Measurements from ENCODE around the gene TPGS1.
A peak's percentile ranks its signal among the peaks of the same experiment; 100 is the strongest.

TPGS1 gene
- 9.7 to 26.5 (median 14.0) reads per million in 9 experiments for total RNA-seq

- Mint-ChIP-seq H3K36me3 (ENCODE audit: insufficient read depth) (peaks cover 37% of the 10 kb centered on the region), H3K27me3 (no peaks in the 10 kb centered on the region), H3K4me1 (ENCODE audit: low read depth in 2 of 2) (peaks cover 32 to 36% of the 10 kb centered on the region in 2 donors), H3K27ac (peak within 1 kb of the TSS; percentile 97 to 98), H3K9me3 (no peaks in the 10 kb centered on the region), H3K4me3 (peak within 1 kb of the TSS; percentile 89 to 93)
- peak in 2 of 3 experiments; percentile 55 to 63 for DNase-seq
- ATAC-seq (replicated peaks): peak; percentile 46
These were observed at the start of gene TPGS1 for GRCh38 chr19:507286-508203. TSS of gene TPGS1 (plus strand) at chr19:507497. CDS start at chr19:507507, 10 bp downstream.

- H3K4me1 Mint-ChIP-seq (ENCODE audit: low read depth in 2 of 2): peaks cover 0 to 5% of the 10 kb centered on the region in 2 donors
- H3K27ac Mint-ChIP-seq: no peak overlapping the region
- no peaks in the 10 kb centered on the region for H3K9me3 Mint-ChIP-seq
- H3K36me3 Mint-ChIP-seq (ENCODE audit: insufficient read depth): no peaks in the 10 kb centered on the region
- H3K4me3 Mint-ChIP-seq: no peak overlapping the region
- ATAC-seq (replicated peaks) (no peak), DNase-seq (no peak)
- H3K27me3 Mint-ChIP-seq: peaks cover 16 to 33% of the 10 kb centered on the region in 2 donors
These were observed 49.7 kb upstream of the TPGS1 start for GRCh38 chr19:457636-458035.

- ATAC-seq (replicated peaks) (no peak), DNase-seq (no peak)
- Mint-ChIP-seq H3K9me3 (no peaks in the 10 kb centered on the region), H3K36me3 (ENCODE audit: insufficient read depth) (no peaks in the 10 kb centered on the region), H3K4me1 (ENCODE audit: low read depth in 2 of 2) (peaks cover 0 to 5% of the 10 kb centered on the region in 2 donors), H3K4me3 (no peak overlapping the region), H3K27me3 (peaks cover 18 to 38% of the 10 kb centered on the region in 2 donors), H3K27ac (no peak overlapping the region)
These were observed 48.9 kb upstream of the TPGS1 start for GRCh38 chr19:458091-459042.

GRCh38 chr19:459724-460511 lies 47.4 kb upstream of the TPGS1 start:
- no peak overlapping the region for H3K27ac Mint-ChIP-seq
- no peaks in the 10 kb centered on the region for H3K36me3 Mint-ChIP-seq (ENCODE audit: insufficient read depth)
- DNase-seq: no peak
- peaks cover 0 to 5% of the 10 kb centered on the region in 2 donors for H3K4me1 Mint-ChIP-seq (ENCODE audit: low read depth in 2 of 2)
- peaks cover 18 to 38% of the 10 kb centered on the region in 2 donors for H3K27me3 Mint-ChIP-seq
- peak overlapping the region; percentile 53 to 71 for H3K4me3 Mint-ChIP-seq
- H3K9me3 Mint-ChIP-seq: peaks cover 0 to 3% of the 10 kb centered on the region in 2 donors
- ATAC-seq (replicated peaks): peak; percentile 60

- Mint-ChIP-seq H3K36me3 (ENCODE audit: insufficient read depth) (no peaks in the 10 kb centered on the region), H3K27me3 (peaks cover 18 to 36% of the 10 kb centered on the region in 2 donors), H3K4me3 (peak within 1 kb of the TSS; percentile 72 to 78), H3K9me3 (peaks cover 0 to 8% of the 10 kb centered on the region in 2 donors), H3K27ac (no peak within 1 kb of the TSS), H3K4me1 (ENCODE audit: low read depth in 2 of 2) (peaks cover 0 to 5% of the 10 kb centered on the region in 2 donors)
- ATAC-seq (replicated peaks): no peak
- DNase-seq: no peak
These were observed 46.2 kb upstream of the TPGS1 start, which contains the start of gene SHC2 for GRCh38 chr19:460877-461720. TSS of gene SHC2 (minus strand) at chr19:461033. CDS start at chr19:460996, 37 bp downstream.

- peak overlapping the region; percentile 72 to 78 for H3K4me3 Mint-ChIP-seq
- ATAC-seq (replicated peaks) (no peak), DNase-seq (no peak)
- peaks cover 0 to 2% of the 10 kb centered on the region in 2 donors for H3K4me1 Mint-ChIP-seq (ENCODE audit: low read depth in 2 of 2)
- no peak overlapping the region for H3K27ac Mint-ChIP-seq
- peaks cover 12 to 28% of the 10 kb centered on the region in 2 donors for H3K27me3 Mint-ChIP-seq
- peaks cover 0 to 8% of the 10 kb centered on the region in 2 donors for H3K9me3 Mint-ChIP-seq
- no peaks in the 10 kb centered on the region for H3K36me3 Mint-ChIP-seq (ENCODE audit: insufficient read depth)
These were observed 45.4 kb upstream of the TPGS1 start for GRCh38 chr19:461721-462551.

- DNase-seq (no peak), ATAC-seq (replicated peaks) (no peak)
- Mint-ChIP-seq H3K27ac (no peak overlapping the region), H3K4me1 (ENCODE audit: low read depth in 2 of 2) (peaks cover 0 to 2% of the 10 kb centered on the region in 2 donors), H3K4me3 (no peak overlapping the region), H3K9me3 (peaks cover 0 to 8% of the 10 kb centered on the region in 2 donors), H3K27me3 (peaks cover 12 to 19% of the 10 kb centered on the region in 2 donors), H3K36me3 (ENCODE audit: insufficient read depth) (no peaks in the 10 kb centered on the region)
These were observed 43.7 kb upstream of the TPGS1 start for GRCh38 chr19:463483-464207.

GRCh38 chr19:464208-464545 lies 43.1 kb upstream of the TPGS1 start:
- Mint-ChIP-seq H3K27ac (no peak overlapping the region), H3K27me3 (peaks cover 12 to 19% of the 10 kb centered on the region in 2 donors), H3K4me1 (ENCODE audit: low read depth in 2 of 2) (peaks cover 0 to 2% of the 10 kb centered on the region in 2 donors), H3K4me3 (no peak overlapping the region), H3K9me3 (peaks cover 0 to 8% of the 10 kb centered on the region in 2 donors), H3K36me3 (ENCODE audit: insufficient read depth) (no peaks in the 10 kb centered on the region)
- DNase-seq (no peak), ATAC-seq (replicated peaks) (no peak)

- H3K27ac Mint-ChIP-seq: no peak overlapping the region
- H3K27me3 Mint-ChIP-seq: peaks cover 12 to 19% of the 10 kb centered on the region in 2 donors
- no peak overlapping the region for H3K4me3 Mint-ChIP-seq
- H3K9me3 Mint-ChIP-seq: peaks cover 0 to 8% of the 10 kb centered on the region in 2 donors
- H3K36me3 Mint-ChIP-seq (ENCODE audit: insufficient read depth): no peaks in the 10 kb centered on the region
- peaks cover 0 to 2% of the 10 kb centered on the region in 2 donors for H3K4me1 Mint-ChIP-seq (ENCODE audit: low read depth in 2 of 2)
- DNase-seq (no peak), ATAC-seq (replicated peaks) (no peak)
These were observed 42.1 kb upstream of the TPGS1 start for GRCh38 chr19:465056-465816.

GRCh38 chr19:467554-467953 lies 39.7 kb upstream of the TPGS1 start:
- no peak for ATAC-seq (replicated peaks)
- no peak overlapping the region for H3K27ac Mint-ChIP-seq

More at GRCh38 chr19:467554-467953, 39.7 kb upstream of the TPGS1 start:
- H3K4me1 Mint-ChIP-seq (ENCODE audit: low read depth in 2 of 2): no peaks in the 10 kb centered on the region
- peaks cover 3 to 12% of the 10 kb centered on the region in 2 donors for H3K27me3 Mint-ChIP-seq
- no peak for DNase-seq
- H3K9me3 Mint-ChIP-seq: peaks cover 0 to 8% of the 10 kb centered on the region in 2 donors
- no peak overlapping the region for H3K4me3 Mint-ChIP-seq
- H3K36me3 Mint-ChIP-seq (ENCODE audit: insufficient read depth): no peaks in the 10 kb centered on the region
